GM19455 (cell line): ENCODE measurements around the gene CHURC1.

Source experiments
- ATAC-seq: cut with Tn5 transposase; IDR thresholded peaks from one replicate; pipeline ENCODE4 v1.9.1; 2021; ENCODE audit not compliant: unreplicated experiment

The CHURC1 gene

GRCh38 chr14:64954491-64955240, 40.4 kb downstream of the CHURC1 start:
- ATAC-seq = no peak

DNA sequence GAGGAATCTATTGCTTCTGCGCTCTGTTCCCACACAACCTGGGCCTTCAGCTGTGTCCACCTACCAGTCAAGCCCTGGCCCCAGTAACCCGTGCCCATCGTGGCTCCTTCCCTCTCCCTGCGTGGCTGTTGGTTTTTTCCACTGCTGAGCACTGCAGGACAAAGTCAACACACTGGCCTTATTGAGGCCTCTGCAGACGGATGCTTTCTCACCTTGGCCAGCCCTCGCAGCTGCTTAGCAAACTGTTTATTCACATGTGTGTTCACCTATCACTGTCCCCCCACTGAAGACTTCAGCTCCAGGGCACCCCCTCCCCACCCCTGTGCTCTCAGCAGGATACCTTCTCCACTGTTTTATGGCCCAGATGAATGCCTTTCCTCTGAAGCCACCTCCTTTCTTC, 41.0 kb downstream of the CHURC1 start:
- no peak for ATAC-seq

DNA sequence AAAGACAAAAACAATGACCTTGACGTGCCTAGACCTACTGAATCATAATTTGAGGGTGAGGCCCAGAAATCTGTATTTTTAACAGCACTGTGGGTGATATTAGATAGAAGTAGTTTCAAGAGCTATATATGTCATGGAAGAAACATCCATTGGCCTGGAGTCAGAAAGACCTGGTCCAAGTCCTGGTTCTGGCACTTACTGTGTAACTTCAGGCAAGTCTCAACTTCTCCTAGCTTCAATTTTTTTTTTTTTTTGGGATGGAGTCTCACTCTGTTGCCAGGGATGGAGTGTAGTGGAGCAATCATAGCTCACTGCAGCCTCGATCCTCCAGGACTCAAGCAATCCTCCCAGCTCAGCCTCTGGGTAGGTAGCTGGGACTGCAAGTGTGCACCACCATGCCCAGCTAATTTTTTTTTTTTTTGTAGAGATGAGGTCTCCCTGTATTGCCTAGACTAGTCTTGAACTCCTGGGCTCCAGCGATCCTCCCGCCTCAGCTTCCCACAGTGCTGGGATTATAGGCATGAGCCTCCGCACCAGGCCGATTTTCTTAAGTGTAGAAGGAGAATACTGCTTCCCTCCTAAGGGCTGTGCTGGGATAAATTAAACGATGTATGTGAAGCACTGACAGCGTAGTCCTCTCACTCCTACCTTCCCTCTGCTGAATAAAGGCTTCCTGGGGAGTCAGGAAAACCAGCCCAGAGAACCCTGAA, 42.6 kb downstream of the CHURC1 start:
- ATAC-seq = no peak

DNA sequence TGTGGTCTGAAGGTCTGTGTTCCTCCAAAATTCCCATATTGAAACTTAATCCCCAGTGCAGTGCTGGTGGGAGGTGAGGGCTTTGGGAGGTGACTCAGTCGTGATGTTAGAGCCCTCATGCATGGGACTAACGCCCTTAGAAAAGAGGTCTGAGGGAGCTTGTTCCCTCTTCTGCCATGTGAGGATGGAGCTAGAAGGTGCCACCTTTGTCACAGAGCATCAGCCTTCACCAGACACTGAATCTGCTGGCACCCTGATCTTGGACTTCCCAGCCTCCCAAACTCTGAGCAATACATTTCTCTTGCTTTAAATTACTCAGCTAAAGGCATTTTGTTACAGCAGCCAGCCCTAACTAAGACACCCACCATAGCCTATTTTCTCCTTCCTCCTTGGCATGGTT, 43.9 kb downstream of the CHURC1 start:
- no peak for ATAC-seq

- ATAC-seq = no peak
These were observed 44.5 kb downstream of the CHURC1 start for GRCh38 chr14:64958743-64959142.

DNA sequence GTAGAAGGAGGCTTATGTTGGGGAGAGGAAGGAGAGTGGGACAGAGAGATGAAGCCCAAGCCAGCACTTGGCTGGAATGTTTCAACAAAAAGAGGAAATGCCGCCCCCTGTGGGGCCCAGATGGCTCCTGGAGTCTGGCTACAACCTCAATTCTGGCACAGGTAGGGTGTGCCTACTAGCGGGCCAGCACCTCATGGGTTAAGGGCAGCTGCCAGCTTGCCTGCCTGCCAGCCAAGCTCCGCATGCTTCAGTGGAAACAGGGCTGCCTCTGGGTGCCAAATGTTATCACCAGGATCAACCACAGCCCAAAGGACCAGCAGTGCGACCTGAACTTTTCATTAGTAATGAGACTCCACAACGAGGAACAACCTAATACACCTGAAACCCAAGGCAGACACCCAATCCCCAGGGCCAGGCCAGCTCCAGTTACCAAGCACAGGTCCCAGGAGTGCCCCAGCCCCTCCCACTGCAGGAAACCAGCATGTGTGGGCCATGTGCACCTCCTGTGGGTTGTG, 46.6 kb downstream of the CHURC1 start:
- no peak for ATAC-seq

DNA sequence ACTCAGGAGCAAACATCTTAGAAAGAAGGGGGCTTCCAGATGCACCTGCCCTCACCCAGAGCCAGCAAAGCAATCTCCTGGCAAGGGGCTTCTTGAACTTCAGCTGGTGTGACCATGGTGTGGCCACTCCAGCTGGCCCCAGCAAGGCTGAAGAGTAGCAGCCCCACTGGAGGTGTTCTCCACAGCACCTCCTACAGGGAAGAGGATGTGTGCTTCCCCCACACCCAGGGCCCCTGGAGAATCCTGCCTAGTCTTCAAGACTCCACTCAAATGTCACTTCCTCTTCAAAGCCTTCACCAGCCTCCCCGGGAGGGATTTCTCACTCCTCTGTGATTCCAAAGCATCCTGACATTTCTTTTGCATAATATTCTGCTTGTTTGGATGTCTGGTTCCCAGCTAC, 49.4 kb downstream of the CHURC1 start:
- ATAC-seq = no peak

DNA sequence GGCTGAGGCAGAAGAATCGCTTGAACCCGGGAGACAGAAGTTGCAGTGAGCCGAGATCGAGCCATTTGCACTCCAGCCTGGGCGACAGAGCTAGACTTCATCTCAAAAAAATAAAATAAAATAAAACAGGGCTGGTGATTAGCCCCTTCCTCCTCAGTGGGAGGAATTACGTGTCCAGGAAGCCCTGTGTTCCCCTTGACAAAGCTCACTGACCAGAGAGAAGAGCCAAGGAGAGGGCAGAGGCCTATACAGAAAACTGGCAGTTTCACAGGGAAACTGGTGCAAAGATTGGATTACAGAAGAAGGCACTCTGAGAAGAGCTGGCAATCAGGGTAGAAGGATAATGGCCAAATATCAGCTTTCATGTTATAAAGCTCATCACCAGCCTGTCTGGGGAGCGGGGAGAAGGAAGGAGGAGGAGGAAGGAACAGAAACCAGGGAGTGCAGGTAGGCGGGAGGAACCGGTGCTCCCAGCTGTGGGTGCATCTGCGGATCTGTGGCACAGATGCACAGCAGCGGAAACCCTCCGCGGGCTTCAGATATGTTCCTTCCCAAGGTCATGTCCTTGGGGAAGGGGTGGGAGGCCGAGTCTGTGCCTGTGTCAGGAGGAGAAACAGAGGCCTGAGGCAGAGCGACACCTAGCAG, 51.2 kb downstream of the CHURC1 start:
- ATAC-seq = no peak

- no peak for ATAC-seq
These were observed 52.7 kb downstream of the CHURC1 start for GRCh38 chr14:64966976-64967375.

- no peak for ATAC-seq
These were observed 53.9 kb downstream of the CHURC1 start for GRCh38 chr14:64968167-64968566.

DNA sequence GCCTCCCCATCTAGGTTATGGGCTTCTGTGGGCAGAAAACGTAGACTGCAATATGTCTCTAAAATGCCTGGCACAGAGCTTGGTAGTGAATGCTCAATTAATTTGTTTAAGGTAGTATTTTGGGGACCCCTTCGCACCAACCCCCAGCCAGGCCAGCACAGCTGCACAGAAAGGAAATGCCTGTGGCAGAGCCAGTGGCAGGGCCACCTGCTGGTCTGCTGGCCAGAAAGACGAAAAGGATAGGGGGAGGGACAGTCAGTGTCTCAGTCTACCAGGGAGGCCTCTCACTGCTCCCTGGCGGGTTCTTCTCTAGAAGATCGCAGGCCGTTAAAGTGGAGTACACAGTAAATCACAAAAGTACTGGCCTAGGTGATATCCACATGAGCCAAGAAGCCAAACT, 54.4 kb downstream of the CHURC1 start:
- no peak for ATAC-seq

DNA sequence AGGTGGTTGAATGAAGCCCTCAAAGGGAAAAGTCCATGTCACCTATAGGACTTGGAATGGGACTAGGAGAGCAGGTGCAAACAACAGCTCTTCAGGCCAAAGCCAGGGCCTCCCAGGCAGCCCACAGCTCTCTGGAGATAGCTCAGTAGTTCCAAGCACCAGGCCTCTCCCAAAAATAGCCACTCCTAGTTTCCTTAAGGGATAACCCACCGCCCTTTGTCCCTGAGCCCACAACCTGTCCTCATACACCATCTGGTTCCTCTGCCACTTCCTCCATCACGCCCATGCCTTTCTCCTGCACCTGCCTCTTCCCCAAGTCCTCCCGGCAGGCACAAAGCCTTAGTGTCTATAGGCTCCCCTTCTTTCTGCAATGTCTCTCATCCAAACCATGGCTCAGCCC, 55.8 kb downstream of the CHURC1 start:
- no peak for ATAC-seq

- no peak for ATAC-seq
These were observed 56.7 kb downstream of the CHURC1 start for GRCh38 chr14:64970776-64971477.

- ATAC-seq = no peak
These were observed 57.3 kb downstream of the CHURC1 start for GRCh38 chr14:64971491-64971942.

DNA sequence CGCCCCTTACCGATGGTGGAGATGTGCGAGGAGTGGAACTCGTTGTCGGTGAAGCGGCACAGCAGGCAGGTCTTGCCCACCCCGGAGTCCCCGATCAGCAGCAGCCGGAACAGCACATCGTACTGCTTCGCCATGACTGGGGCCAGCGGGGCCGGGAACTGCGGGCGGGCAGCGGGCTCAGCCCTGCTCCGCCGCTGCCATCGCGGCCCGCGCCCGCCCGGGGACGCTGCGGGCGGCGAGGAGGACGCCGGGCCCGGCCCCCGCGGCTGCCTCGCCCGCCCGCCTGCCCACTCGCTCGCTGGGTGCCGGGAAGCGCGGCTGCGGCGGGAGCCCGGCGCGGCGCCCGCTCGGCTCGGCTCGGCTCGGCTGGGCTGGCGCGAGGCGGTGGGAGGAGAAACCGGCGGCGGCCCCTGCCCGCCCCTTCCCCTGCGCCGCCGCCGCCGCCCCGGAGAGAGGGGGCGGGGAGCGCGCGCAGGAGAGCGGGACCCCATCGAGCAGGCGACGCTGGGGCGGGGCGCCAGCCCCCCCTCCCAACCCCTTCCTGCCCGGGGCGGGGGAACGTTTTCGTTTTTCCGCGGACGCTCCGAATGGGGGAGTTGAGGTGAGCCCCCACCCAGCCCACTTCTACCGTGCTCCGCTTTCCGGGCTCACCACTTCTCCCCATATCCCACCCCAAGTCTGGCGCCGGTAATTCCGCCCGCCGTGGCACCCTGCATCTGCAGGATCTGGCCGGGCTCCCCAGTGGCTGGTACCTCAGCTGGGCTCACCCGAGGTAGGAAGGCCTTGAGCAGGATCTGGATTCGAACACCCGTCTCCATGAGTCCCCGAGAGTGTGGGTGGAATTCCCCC, 57.9 kb downstream of the CHURC1 start, which contains the start of gene RAB15:
RAB15 (minus strand) TSS at position 394 of the 849 bp plus-strand sequence; CDS start at position 134, 260 bp downstream.
- ATAC-seq = peak; percentile 46

GRCh38 chr14:64973026-64973442, 58.8 kb downstream of the CHURC1 start:
- no peak for ATAC-seq

- no peak for ATAC-seq
These were observed 59.6 kb downstream of the CHURC1 start for GRCh38 chr14:64973826-64974225.

DNA sequence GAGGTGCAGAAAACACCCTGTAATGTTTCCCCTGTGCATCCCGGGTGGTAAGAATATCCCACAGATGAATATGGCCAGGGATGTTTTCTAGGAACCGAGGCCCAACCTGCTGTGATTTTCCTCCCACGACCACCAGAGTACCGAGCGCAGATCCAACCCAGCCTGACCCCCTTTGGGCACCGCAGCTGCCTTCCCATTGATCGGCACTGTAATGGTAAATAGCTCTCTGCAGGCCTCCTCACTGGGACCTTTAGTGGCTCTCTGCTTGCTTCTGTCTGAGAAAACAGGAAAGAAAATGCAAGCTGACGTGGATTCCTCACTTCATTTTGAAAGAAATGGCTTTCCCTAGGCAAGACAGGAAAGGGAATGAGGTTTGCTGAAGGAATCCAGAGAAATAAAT, 60.3 kb downstream of the CHURC1 start:
- ATAC-seq = no peak

GRCh38 chr14:64979336-64980074, 65.2 kb downstream of the CHURC1 start:
- ATAC-seq = no peak
